HCT116 (cell line): Measurements from ENCODE around the gene SNCA. TPM values are rescaled to one million over a fixed set of nuclear protein-coding genes. Genes with fewer than 3 reads are reported as not detected.

Experiments
- ATAC-seq: fragments of 200-7000 bp; cut with Tn5 transposase; 2 replicates; pipeline ENCODE4 v1.9.1; 2020; ENCODE audit warnings: mild to moderate bottlenecking, moderate library complexity
- BruUV-seq: library from RNA; stranded (reverse); fragments of 400-500 nt; replicated peaks from 2 replicates; lab custom pipeline; 2021; lab: Mats Ljungman, UMichigan
- CTCF ChIA-PET: fragments of 300-600 bp; sonication (Branson Sonifier 250); formaldehyde crosslinking; loops from one replicate; lab custom pipeline; 2021; ENCODE audit warnings: antibody characterized with exemption; lab: Charles Lee
- POLR2A ChIA-PET: fragments of 300-600, 350-600 bp; sonication (Branson Sonifier 250); formaldehyde crosslinking; loops from one replicate; lab custom pipeline; 2021; ENCODE audit warnings: antibody characterized with exemption; lab: Charles Lee
- RAD21 ChIA-PET, 2 experiments: fragments of 300-600 bp; sonication (Branson Sonifier 250); formaldehyde crosslinking; loops; one replicate each; lab custom pipeline; 2023; ENCODE audit warnings: low total read pairs in 2 of 2; ENCODE audit not compliant: uncharacterized antibody in 2 of 2, unreplicated experiment in 2 of 2, low non-redundant PET in 1 of 2; lab: Charles Lee
- DNase-seq: peaks from one replicate; pipeline ENCODE4 v3.0.0-alpha.2; 2010; ENCODE audit warnings: low read depth, low spot score
- H2AFZ ChIP-seq: fragments of 200-600 bp; shearing (Covaris generic), sonication (generic); 2 replicates; pipeline ENCODE4 v1.6.1; 2017; ENCODE audit warnings: low read depth, mixed run types, mixed read lengths, antibody characterized with exemption, low read length; ENCODE audit not compliant: poor library complexity, severe bottlenecking
- H3K27ac ChIP-seq: 2 replicates; pipeline ENCODE4 v1.5.1; 2012; ENCODE audit warnings: low read depth, low read length
- H3K27me3 ChIP-seq: fragments of 200-600 bp; sonication (generic); 2 replicates; pipeline ENCODE4 v1.6.1; 2016; ENCODE audit warnings: mixed run types, low read length, mixed read lengths; ENCODE audit not compliant: insufficient read depth
- H3K36me3 ChIP-seq, 2 experiments: fragments of 200-500 bp in 1 of 2; fragments of 200-600 bp in 1 of 2; sonication (Bioruptor generic) in 1 of 2; sonication (generic) in 1 of 2; 2 replicates each; pipeline versions ENCODE4 v1.5.1 to v1.6.1; 2014 to 2016; ENCODE audit warnings: low read length in 2 of 2, inconsistent platforms in 1 of 2, mixed read lengths in 1 of 2, mixed run types in 1 of 2; ENCODE audit not compliant: insufficient read depth in 2 of 2, control insufficient read depth in 1 of 2
- H3K4me1 ChIP-seq, 2 experiments: fragments of 200-600 bp in 1 of 2; sonication (generic) in 1 of 2; 2 replicates each; pipeline versions ENCODE4 v1.5.1 to v1.6.1; 2012 to 2017; ENCODE audit warnings: low read length in 2 of 2, inconsistent platforms in 1 of 2, mild to moderate bottlenecking in 1 of 2, mixed read lengths in 1 of 2, mixed run types in 1 of 2, moderate library complexity in 1 of 2; ENCODE audit not compliant: insufficient read depth in 2 of 2, control insufficient read depth in 1 of 2
- H3K4me2 ChIP-seq: fragments of 200-600 bp; sonication (generic); 2 replicates; pipeline ENCODE4 v1.6.1; 2017; ENCODE audit warnings: mixed run types, low read length, mixed read lengths
- H3K4me3 ChIP-seq, 2 experiments: fragments of 200-600 bp in 1 of 2; sonication (generic) in 1 of 2; replicated peaks in 1 of 2; 2 replicates each; pipeline ENCODE4 v1.5.1; 2011 to 2016; ENCODE audit warnings: low read length in 2 of 2, control low read depth in 1 of 2, low read depth in 1 of 2, mild to moderate bottlenecking in 1 of 2, mixed read lengths in 1 of 2, mixed run types in 1 of 2
- H3K79me2 ChIP-seq: fragments of 200-600 bp; sonication (generic); 2 replicates; pipeline ENCODE4 v1.6.1; 2017; ENCODE audit warnings: mild to moderate bottlenecking, mixed run types, low read length, moderate library complexity, mixed read lengths; ENCODE audit not compliant: insufficient read depth
- H3K9ac ChIP-seq: fragments of 200-600 bp; sonication (generic); 2 replicates; pipeline ENCODE4 v1.6.1; 2016; ENCODE audit warnings: low read length, mixed read lengths
- H3K9me2 ChIP-seq: fragments of 200-600 bp; sonication (generic), shearing (Covaris generic); 2 replicates; pipeline ENCODE4 v1.6.1; 2017; ENCODE audit warnings: mixed run types, mild to moderate bottlenecking, moderate library complexity; ENCODE audit not compliant: insufficient read depth
- H3K9me3 ChIP-seq, 2 experiments: fragments of 200-500 bp in 1 of 2; fragments of 200-600 bp in 1 of 2; sonication (Bioruptor generic) in 1 of 2; sonication (generic) in 1 of 2; 2 replicates each; pipeline ENCODE4 v1.6.1; 2014 to 2017; ENCODE audit warnings: low read length in 2 of 2, mixed read lengths in 2 of 2, inconsistent platforms in 1 of 2, low read depth in 1 of 2, mild to moderate bottlenecking in 1 of 2, mixed run types in 1 of 2, moderate library complexity in 1 of 2; ENCODE audit not compliant: control insufficient read depth in 1 of 2, insufficient read depth in 1 of 2
- H4K20me1 ChIP-seq: fragments of 200-600 bp; sonication (generic), shearing (Covaris generic); 2 replicates; pipeline ENCODE4 v1.6.1; 2017; ENCODE audit warnings: mixed run types, mild to moderate bottlenecking, moderate library complexity; ENCODE audit not compliant: insufficient read depth
- ATF3 ChIP-seq: IDR thresholded peaks from 2 replicates; pipeline ENCODE4 v1.6.1; 2012
- CBX3 ChIP-seq: IDR thresholded peaks from 2 replicates; pipeline ENCODE4 v1.6.1; 2012; ENCODE audit warnings: low read depth
- CEBPB ChIP-seq: IDR thresholded peaks from 2 replicates; pipeline ENCODE4 v1.6.1; 2012; ENCODE audit warnings: low read depth
- CTCF ChIP-seq, 3 experiments: fragments of 200-600 bp in 1 of 3; sonication (generic) in 1 of 3; IDR thresholded peaks in 2 of 3; conservative IDR thresholded peaks in 1 of 3; 2 replicates each; pipeline ENCODE4 v1.5.1; 2012 to 2017; ENCODE audit warnings: low read depth in 2 of 3, low read length in 2 of 3, antibody characterized with exemption in 1 of 3, borderline replicate concordance in 1 of 3, control low read depth in 1 of 3, mild to moderate bottlenecking in 1 of 3, mixed read lengths in 1 of 3, mixed run types in 1 of 3, moderate library complexity in 1 of 3; ENCODE audit not compliant: insufficient read depth in 1 of 3
- EGR1 ChIP-seq: IDR thresholded peaks from 2 replicates; pipeline ENCODE4 v1.6.1; 2012; ENCODE audit warnings: low read depth
- ELF1 ChIP-seq: IDR thresholded peaks from 2 replicates; pipeline ENCODE4 v1.6.1; 2012; ENCODE audit warnings: low read depth, borderline replicate concordance
- EZH2 ChIP-seq: fragments of 200-600 bp; sonication (generic); IDR thresholded peaks from 2 replicates; pipeline ENCODE4 v1.6.1; 2017; ENCODE audit warnings: antibody characterized with exemption, mixed run types
- FOSL1 ChIP-seq: IDR thresholded peaks from 2 replicates; pipeline ENCODE4 v1.6.1; 2012; ENCODE audit warnings: low read depth
- JUND ChIP-seq: IDR thresholded peaks from 2 replicates; pipeline ENCODE4 v1.6.1; 2012
- POLR2A ChIP-seq: IDR thresholded peaks from 2 replicates; pipeline ENCODE4 v1.7.0; 2011; ENCODE audit warnings: borderline replicate concordance; ENCODE audit not compliant: insufficient read depth, insufficient read length; ENCODE audit errors: extremely low read depth
- RAD21 ChIP-seq: IDR thresholded peaks from 2 replicates; pipeline ENCODE4 v1.6.1; 2012; ENCODE audit warnings: low read depth, mild to moderate bottlenecking
- SIN3A ChIP-seq: IDR thresholded peaks from 2 replicates; pipeline ENCODE4 v1.6.1; 2012; ENCODE audit warnings: low read depth
- SP1 ChIP-seq: IDR thresholded peaks from 2 replicates; pipeline ENCODE4 v1.6.1; 2012; ENCODE audit warnings: low read depth
- TCF7L2 ChIP-seq: IDR thresholded peaks from 2 replicates; pipeline ENCODE4 v1.7.0; 2011; ENCODE audit warnings: borderline replicate concordance, inconsistent platforms; ENCODE audit not compliant: insufficient read depth, insufficient read length; ENCODE audit errors: extremely low read depth
- YY1 ChIP-seq: IDR thresholded peaks from 2 replicates; pipeline ENCODE4 v1.6.1; 2011; ENCODE audit warnings: low read length, low read depth, moderate library complexity, mild to moderate bottlenecking; ENCODE audit not compliant: insufficient replicate concordance; ENCODE audit errors: extremely low read depth
- ZFX ChIP-seq: fragments of 450-650 bp; IDR thresholded peaks from 2 replicates; pipeline ENCODE4 v1.6.1; 2017
- intact Hi-C: fragments of 100-400 bp; cut with micrococcal nuclease; formaldehyde crosslinking; loops from 2 replicates; pipeline ENCODE4 v1.10.0; 2022
- total RNA-seq: library from RNA; stranded (reverse); gene quantifications from one replicate; pipeline ENCODE4 v1.2.1, GENCODE V29; 2021; ENCODE audit not compliant: unreplicated experiment

SNCA gene
- total RNA-seq, 1 experiment from 2014 or later, result 1.0 TPM

GRCh38 chr4:89765966-89766365 is 71.0 kb downstream of the SNCA start:
- Histone ChIP-seq H3K4me3 (no peak overlapping the region), H3K79me2 (no peaks in the 10 kb centered on the region), H3K9me3 (no peaks in the 10 kb centered on the region), H3K27me3 (no peaks in the 10 kb centered on the region), H3K4me2 (no peak overlapping the region), H3K9me2 (no peaks in the 10 kb centered on the region), H3K36me3 (no peaks in the 10 kb centered on the region), H4K20me1 (no peaks in the 10 kb centered on the region), H3K4me1 (no peaks in the 10 kb centered on the region), H3K9ac (no peak overlapping the region), H3K27ac (no peak overlapping the region), H2AFZ (no peak overlapping the region)
- intact Hi-C loops, result no loop called here
- no TSS peak for BruUV-seq
- ATAC-seq, result no peak
- POLR2A ChIA-PET, result no interaction called here
- CTCF ChIA-PET, result no interaction called here
- no peak for TF ChIP-seq CBX3
- TF ChIP-seq ZFX, result no peak
- TF ChIP-seq ATF3, result no peak
- TF ChIP-seq POLR2A, result no peak
- TF ChIP-seq RAD21, result no peak
- no peak for TF ChIP-seq EGR1
- no peak for TF ChIP-seq JUND
- TF ChIP-seq YY1, result no peak
- no peak for TF ChIP-seq CTCF (IDR thresholded peaks at IDR 0.05 in 2 of 3, conservative IDR thresholded peaks at IDR 0.05 in 1 of 3; ENCODE audit: borderline replicate concordance in 1 of 3, insufficient read depth in 1 of 3, low read depth in 2 of 3, low read length in 2 of 3)
- TF ChIP-seq CEBPB, result no peak
- TF ChIP-seq, all 23 proteins: peak for 0
- no peak for DNase-seq
- RAD21 ChIA-PET, result no interaction called here

- RAD21 ChIA-PET, result no interaction called here
- H3K27me3 ChIP-seq, result no peaks in the 10 kb centered on the region
- TF ChIP-seq TCF7L2 (no peak), YY1 (no peak), SP1 (no peak), JUND (no peak), FOSL1 (no peak), EZH2 (no peak), POLR2A (no peak), ZFX (no peak), CTCF (IDR thresholded peaks at IDR 0.05 in 2 of 3, conservative IDR thresholded peaks at IDR 0.05 in 1 of 3; ENCODE audit: borderline replicate concordance in 1 of 3, insufficient read depth in 1 of 3, low read depth in 2 of 3, low read length in 2 of 3) (no peak), CBX3 (no peak), ELF1 (no peak), RAD21 (no peak), SIN3A (no peak)
Observed at GRCh38 chr4:89765528-89765927, 71.4 kb downstream of the SNCA start.

More at GRCh38 chr4:89765528-89765927, 71.4 kb downstream of the SNCA start:
- H3K9me2 ChIP-seq, result no peaks in the 10 kb centered on the region
- H3K9ac ChIP-seq, result no peak overlapping the region
- BruUV-seq, result no TSS peak
- H3K4me2 ChIP-seq, result no peak overlapping the region
- no peaks in the 10 kb centered on the region for H4K20me1 ChIP-seq
- no peaks in the 10 kb centered on the region for H3K4me1 ChIP-seq
- H3K79me2 ChIP-seq, result no peaks in the 10 kb centered on the region
- no peaks in the 10 kb centered on the region for H3K9me3 ChIP-seq
- ATAC-seq (no peak), DNase-seq (no peak)
- H2AFZ ChIP-seq, result no peak overlapping the region
- H3K27ac ChIP-seq, result no peak overlapping the region
- H3K4me3 ChIP-seq, result no peak overlapping the region
- ChIA-PET CTCF (no interaction called here), POLR2A (no interaction called here)
- no peaks in the 10 kb centered on the region for H3K36me3 ChIP-seq
- intact Hi-C loops, result no loop called here
